Fibroblast of villous mesenchyme (primary cell): ENCODE measurements around the gene TEX51. TPM values are rescaled to one million over a fixed set of nuclear protein-coding genes. Genes with fewer than 3 reads are reported as not detected.

Experiments
- DNase-seq: peaks from one replicate; pipeline ENCODE4 v3.0.0-alpha.2; 2010; ENCODE audit warnings: low read depth
- H3K4me3 ChIP-seq: 2 replicates; pipeline ENCODE4 v1.5.1; 2011; ENCODE audit warnings: low read depth, mild to moderate bottlenecking, low read length
- CTCF ChIP-seq: IDR thresholded peaks from 2 replicates; pipeline ENCODE4 v1.5.1; 2012; ENCODE audit warnings: low read depth, mild to moderate bottlenecking, low read length; ENCODE audit not compliant: insufficient read depth
- total RNA-seq: library from RNA; depleted of rRNA; stranded (reverse); fragments of >200 nt; gene quantifications from 2 replicates; pipeline ENCODE4 v1.2.3, GENCODE V29; 2012

The TEX51 gene
- total RNA-seq, 1 donor = not detected

DNA sequence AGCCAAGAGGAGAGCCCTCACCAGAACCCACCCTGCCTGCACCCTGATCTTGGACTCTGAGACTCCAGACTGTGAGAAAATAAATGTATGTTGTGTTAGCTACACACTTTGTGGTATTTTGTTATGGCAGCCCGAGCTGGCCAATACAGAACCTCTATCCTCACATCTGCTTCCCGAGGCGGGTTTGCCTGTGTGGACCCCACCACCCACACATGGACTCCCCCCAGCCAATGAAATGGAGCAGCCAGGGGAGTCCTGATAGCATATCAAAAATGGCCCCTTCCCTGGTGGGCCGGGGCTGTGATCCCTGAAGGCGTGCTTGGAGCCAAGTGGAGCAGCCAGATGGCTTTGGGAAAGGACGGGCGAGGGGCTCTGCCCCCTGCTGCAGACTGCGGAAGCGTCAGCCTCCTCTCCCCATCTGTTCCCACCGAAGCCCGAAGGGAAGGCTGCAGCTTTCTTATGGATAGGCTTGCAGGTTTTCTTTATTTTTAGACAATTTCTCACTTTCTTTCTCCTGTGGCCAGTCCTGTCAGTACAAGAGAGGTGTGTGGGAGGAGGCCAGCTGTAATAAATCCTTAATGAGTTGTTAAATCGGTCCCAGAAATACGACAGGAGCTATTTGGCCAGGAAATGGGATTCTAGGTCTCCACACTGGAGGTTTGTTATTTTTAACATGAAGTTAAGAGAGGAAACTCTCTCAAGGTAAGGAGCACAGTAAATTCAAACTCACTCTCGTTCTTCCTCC, 34.4 kb downstream of the TEX51 start:
- no peak overlapping the region for H3K4me3 ChIP-seq
- TF ChIP-seq CTCF = no peak
- no peak for DNase-seq

- no peak for TF ChIP-seq CTCF
- DNase-seq = no peak
- H3K4me3 ChIP-seq = no peak overlapping the region
Observed at GRCh38 chr2:126933711-126934091, 35.0 kb downstream of the TEX51 start.

DNA sequence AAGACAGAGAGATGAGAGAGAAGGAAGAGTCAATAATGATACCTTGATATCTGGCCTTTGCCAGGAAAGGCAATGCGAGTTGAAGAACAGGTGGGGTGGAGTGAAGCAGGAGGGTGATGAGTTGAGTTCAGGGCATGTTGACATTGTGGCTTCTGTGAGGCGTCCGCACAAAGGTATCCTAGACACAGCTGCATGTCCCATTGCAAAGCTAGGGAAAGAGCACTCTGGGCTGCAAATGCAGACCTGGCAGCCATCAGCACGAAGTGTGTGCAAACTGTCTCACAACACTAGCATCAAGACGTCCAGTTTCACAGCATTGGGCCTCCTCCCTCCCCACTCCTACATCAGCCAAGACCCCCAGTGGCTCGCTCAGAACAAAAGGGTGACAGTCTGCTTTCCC, 36.1 kb downstream of the TEX51 start:
- no peak for DNase-seq
- TF ChIP-seq CTCF = no peak
- no peak overlapping the region for H3K4me3 ChIP-seq

DNA sequence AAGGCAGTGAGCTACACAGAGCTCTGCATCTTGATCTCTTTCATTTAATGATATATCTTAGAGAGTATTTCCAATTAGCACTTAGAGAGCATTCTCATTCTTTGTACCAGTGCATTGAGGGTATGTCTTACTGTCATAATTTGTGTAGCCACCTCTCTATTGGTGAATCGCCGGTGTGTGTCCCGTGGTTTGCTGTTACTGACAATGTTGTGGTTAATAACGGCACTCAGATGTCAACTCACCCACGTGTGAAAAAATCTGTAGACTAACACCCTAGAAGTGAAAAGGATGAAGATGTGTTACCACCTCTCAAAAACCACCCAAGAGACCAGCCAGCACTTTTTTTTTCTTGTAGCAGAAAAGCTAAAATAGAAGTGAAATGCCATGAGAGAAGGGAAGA, 37.1 kb downstream of the TEX51 start:
- no peak overlapping the region for H3K4me3 ChIP-seq
- TF ChIP-seq CTCF = no peak
- DNase-seq = no peak

GRCh38 chr2:126936219-126936723, 37.6 kb downstream of the TEX51 start:
- TF ChIP-seq CTCF = no peak
- H3K4me3 ChIP-seq = no peak overlapping the region
- DNase-seq = no peak

DNA sequence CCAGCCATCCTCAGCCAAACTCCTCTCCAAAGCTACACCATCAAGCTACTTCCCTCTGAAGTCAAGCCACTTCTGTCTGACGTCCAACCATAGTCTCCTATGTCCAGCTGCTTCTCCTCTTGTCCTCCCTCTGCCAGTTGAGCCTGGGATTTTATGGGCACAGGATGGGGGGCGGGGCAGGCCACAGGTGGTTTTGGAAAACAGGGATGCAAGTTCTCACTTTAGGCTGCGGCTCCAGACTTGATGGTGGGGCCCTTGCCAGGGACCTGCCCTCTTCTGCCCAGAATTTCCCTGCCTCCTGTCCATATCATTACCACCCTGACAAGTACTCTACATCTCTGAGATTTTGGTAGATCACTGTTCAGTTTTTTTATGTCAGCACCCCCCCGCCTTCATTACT, 41.6 kb downstream of the TEX51 start:
- no peak for DNase-seq
- no peak overlapping the region for H3K4me3 ChIP-seq
- TF ChIP-seq CTCF = no peak
